AG10803 (cell line): ENCODE results near the gene TSPAN16.

Source experiments
- DNase-seq: peaks from one replicate; pipeline ENCODE4 v3.0.0; 2010; ENCODE audit warnings: low read depth
- H3K4me3 ChIP-seq: 2 replicates; pipeline ENCODE4 v1.5.1; 2011; ENCODE audit warnings: mild to moderate bottlenecking, low read length, control low read depth
- TF ChIP-seq, protein P1 (sequence below): conservative IDR thresholded peaks from 2 replicates; pipeline ENCODE4 v1.5.1; 2011; ENCODE audit warnings: mild to moderate bottlenecking, low read length, control low read depth, inconsistent platforms

The TSPAN16 gene

DNA sequence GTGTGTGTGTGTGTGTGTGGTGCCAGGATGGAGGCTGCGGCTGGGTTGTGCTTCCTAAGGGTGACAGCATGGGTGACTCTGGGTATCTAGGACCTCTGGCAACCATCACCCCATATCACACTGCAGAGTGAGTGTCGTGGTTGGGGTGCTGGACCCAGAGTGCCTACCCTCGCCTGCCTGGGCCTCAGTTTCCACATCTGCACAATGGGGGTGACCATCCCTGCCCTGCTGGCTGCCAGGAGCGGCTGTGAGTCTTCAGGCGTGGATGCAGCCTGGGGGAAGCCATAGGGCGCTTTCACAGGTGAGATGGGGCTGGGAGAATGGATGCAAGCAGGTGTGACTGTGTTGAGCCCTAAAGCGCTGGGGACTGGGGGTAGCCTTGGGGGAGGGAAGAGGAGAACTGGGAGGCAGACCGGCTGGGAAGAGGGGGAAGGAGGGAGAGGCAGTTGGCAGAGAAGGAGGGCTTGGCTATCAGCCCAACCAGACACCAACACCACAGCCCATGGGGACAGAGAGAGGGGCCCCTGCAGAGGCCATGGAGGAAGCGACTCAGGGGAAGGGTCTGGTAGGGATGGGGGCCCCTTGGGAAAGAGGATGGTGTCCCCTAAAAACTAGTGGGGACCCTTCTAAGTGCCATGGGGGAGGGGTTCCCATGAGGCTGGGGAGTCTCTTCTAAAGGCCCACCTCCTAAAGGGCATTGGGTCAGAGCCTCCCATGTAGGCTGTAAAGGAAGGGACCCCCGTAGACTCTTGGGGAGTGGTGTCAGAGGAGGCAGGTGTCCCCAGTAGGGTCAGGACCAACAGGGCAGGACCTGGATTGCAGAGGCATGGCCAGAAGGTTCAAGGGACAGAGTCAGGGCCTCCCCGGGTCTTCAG lies 61.0 kb downstream of the TSPAN16 start:
- TF ChIP-seq, protein P1, sequence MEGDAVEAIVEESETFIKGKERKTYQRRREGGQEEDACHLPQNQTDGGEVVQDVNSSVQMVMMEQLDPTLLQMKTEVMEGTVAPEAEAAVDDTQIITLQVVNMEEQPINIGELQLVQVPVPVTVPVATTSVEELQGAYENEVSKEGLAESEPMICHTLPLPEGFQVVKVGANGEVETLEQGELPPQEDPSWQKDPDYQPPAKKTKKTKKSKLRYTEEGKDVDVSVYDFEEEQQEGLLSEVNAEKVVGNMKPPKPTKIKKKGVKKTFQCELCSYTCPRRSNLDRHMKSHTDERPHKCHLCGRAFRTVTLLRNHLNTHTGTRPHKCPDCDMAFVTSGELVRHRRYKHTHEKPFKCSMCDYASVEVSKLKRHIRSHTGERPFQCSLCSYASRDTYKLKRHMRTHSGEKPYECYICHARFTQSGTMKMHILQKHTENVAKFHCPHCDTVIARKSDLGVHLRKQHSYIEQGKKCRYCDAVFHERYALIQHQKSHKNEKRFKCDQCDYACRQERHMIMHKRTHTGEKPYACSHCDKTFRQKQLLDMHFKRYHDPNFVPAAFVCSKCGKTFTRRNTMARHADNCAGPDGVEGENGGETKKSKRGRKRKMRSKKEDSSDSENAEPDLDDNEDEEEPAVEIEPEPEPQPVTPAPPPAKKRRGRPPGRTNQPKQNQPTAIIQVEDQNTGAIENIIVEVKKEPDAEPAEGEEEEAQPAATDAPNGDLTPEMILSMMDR = no peak

DNA sequence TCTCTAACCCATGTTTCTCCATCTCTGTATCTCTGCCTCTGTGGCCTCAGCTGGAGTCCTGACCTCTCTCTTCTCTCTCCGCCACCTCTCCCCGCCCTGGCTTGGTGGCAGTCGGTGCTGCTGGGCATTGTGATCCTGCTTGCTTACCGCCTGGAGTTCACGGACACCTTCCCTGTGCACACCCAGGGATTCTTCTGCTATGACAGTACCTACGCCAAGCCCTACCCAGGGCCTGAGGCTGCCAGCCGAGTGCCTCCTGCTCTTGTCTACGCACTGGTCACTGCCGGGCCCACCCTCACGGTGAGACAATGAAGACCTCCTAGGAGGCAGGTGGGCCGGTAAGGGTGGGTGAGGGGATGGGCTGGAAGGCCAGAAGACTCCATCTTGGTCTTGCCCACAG lies 63.5 kb downstream of the TSPAN16 start:
- TF ChIP-seq, protein P1 = no peak
- H3K4me3 ChIP-seq = no peak overlapping the region
- DNase-seq = no peak

More for the DNA sequence above, 61.0 kb downstream of the TSPAN16 start:
- no peak for DNase-seq
- peak overlapping the region; percentile 91; the same call in 1 of the 2 replicates for H3K4me3 ChIP-seq

DNA sequence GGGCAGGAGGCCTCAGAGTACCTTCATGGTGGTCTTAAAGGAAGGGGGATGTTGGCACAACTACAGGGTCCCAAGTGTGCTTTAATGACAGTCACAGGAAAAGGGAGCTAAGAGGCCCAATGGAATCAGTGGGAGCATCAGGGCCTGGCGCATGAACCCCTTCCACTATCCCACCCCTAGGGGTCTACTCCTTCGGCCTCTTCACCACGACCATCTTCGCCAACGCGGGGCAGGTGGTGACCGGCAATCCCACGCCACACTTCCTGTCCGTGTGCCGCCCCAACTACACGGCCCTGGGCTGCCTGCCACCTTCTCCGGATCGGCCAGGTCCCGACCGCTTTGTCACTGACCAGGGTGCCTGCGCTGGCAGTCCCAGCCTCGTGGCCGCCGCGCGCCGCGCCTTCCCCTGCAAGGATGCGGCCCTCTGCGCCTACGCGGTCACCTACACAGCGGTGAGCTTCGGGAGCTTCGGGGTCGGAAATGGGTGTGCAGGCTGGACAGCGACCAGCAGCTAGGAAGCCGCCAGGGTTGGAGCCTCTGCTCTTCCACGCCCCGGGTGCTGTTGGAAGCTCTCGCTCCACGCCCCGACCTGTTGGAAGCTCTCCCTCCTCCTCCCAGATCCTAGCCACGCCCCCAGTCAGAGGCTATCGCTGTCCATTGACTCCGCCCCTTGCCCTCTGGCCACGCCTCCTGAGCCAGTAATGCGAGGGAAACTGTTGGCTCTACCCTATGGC lies 65.2 kb downstream of the TSPAN16 start:
- DNase-seq = no peak
- H3K4me3 ChIP-seq = no peak overlapping the region

DNA sequence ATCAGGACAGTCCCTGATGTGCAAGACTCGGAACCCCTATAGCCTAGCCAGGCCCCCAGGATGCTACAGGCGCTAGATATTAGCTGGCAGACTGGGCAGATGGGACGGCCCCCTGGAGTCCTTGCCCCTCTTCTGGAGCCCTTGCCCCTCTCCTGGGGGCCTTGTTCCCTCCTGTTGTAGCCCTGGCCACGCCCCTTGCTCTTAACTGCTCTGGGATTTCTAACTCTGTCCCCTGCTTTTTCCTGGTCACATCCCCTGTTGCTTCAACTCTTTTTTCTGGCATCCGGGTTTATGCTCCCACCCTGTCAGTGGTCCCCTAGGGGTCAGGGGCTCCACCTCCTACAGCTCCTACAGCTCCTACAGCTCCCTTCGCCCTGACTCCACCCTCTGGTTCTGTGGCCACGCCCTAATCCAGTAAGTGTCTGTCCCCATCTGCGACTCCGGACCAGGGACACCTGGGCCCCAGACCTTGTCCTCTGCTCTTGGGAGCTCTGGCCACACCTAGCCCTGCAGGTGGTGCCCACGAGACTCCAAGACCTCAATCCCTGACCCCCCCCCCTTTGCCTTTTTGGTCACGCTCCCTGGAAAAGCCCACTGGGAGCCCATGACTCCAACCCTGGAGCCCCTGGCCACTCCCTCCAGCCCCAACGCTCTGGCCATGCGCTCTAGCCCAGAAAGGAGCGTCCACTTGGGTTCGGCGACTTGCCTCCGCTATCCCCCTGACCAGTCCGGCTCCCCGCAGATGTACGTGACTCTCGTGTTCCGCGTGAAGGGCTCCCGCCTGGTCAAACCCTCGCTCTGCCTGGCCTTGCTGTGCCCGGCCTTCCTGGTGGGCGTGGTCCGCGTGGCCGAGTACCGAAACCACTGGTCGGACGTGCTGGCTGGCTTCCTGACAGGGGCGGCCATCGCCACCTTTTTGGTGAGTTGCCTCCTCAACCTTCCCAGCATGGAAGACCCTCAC lies 66.1 kb downstream of the TSPAN16 start:
- no peak for DNase-seq
- TF ChIP-seq, protein P1 = no peak
- H3K4me3 ChIP-seq = no peak overlapping the region

More for the DNA sequence above, 65.2 kb downstream of the TSPAN16 start:
- TF ChIP-seq, protein P1 = no peak

DNA sequence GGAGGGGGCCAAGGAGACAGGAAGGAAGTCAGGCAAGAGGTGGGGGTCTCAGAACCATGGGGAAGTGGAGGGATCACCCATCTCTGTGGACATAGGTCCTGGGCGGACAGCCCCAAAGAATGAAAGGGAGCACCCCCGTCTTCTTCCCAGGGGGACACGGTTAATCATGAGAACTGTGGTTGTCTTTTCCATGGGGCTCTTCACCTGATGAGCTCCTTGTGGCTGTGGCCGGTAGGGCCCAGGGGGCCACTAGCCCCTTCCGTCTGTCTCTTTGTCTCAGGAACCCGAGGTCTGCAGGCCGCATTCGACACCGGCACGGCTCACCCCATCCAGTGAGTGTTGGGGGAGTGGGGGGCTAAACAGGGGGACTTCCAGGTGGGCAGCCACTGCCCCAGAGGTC lies 67.9 kb downstream of the TSPAN16 start:
- H3K4me3 ChIP-seq = no peak overlapping the region
- no peak for DNase-seq
- TF ChIP-seq, protein P1 = no peak

DNA sequence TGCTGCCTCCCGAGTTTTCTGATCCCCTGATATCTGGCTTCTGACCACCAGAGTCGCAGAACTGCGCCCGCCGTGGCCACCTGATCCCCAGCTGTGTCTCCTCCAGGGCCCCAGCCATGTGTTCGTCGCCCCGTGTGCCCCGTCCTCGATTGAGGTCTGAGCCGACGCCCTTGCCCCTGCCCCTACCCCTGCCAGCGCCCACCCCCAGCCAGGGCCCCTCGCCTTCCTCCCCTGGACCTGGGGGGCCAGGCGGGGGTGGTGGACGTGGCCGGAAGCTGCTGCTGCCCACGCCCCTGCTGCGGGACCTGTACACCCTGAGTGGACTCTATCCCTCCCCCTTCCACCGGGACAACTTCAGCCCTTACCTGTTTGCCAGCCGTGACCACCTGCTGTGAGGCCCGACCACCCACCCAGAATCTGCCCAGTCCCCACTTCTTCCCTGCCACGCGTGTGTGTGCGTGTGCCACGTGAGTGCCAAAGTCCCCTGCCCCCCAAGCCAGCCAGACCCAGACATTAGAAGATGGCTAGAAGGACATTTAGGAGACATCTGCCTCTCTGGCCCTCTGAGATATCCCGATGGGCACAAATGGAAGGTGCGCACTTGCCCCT lies 68.4 kb downstream of the TSPAN16 start:
- DNase-seq = no peak
- TF ChIP-seq, protein P1 = no peak
- no peak overlapping the region for H3K4me3 ChIP-seq
